ENCODE data around the gene SYT1. TPM values are rescaled to one million over a fixed set of nuclear protein-coding genes. Genes with fewer than 3 reads are reported as not detected.

The SYT1 gene
- total RNA-seq, 1 experiment from 2014 or later = 44.9 TPM

GRCh38 chr12:79366374-79366773, 501.8 kb downstream of the SYT1 start:
- ChIA-PET POLR2A (no interaction called here), RAD21 (ENCODE audit: low non-redundant PET in 1 of 2, low total read pairs in 2 of 2, uncharacterized antibody in 2 of 2, unreplicated experiment in 2 of 2) (interaction anchor here in 1 of 2 experiments (0.7 kb wide), 1 partner anchor 437 kb away, joined by 3 read pairs; no protein-coding TSS in a partner anchor), CTCF (no interaction called here)
- H4K20me1 ChIP-seq (ENCODE audit: insufficient read depth) = no peaks in the 10 kb centered on the region
- no peak for DNase-seq (ENCODE audit: low read depth, low spot score)
- H3K27ac ChIP-seq (ENCODE audit: low read depth, low read length) = no peak overlapping the region
- no peak overlapping the region for H3K4me2 ChIP-seq (ENCODE audit: low read length)
- BruUV-seq (replicated peaks) = no TSS peak
- H3K9me2 ChIP-seq (ENCODE audit: insufficient read depth) = no peaks in the 10 kb centered on the region
- H3K4me1 ChIP-seq (ENCODE audit: control insufficient read depth in 1 of 2, insufficient read depth in 2 of 2, low read length in 2 of 2) = no peaks in the 10 kb centered on the region
- H3K79me2 ChIP-seq (ENCODE audit: insufficient read depth, low read length) = no peaks in the 10 kb centered on the region
- H3K4me3 ChIP-seq (replicated peaks in 1 of 2; ENCODE audit: low read depth in 1 of 2, low read length in 2 of 2) = no peak overlapping the region
- no peaks in the 10 kb centered on the region for H3K9me3 ChIP-seq (ENCODE audit: control insufficient read depth in 1 of 2, insufficient read depth in 1 of 2, low read depth in 1 of 2, low read length in 2 of 2)
- H3K36me3 ChIP-seq (ENCODE audit: control insufficient read depth in 1 of 2, insufficient read depth in 2 of 2, low read length in 2 of 2) = no peaks in the 10 kb centered on the region; a peak in 1 of 4 replicates
- intact Hi-C loops (cut with micrococcal nuclease) = no loop called here
- no peak for ATAC-seq
- TF ChIP-seq FOSL1 (IDR thresholded peaks at IDR 0.05; ENCODE audit: low read depth) (no peak), ATF3 (IDR thresholded peaks at IDR 0.05) (no peak), SP1 (IDR thresholded peaks at IDR 0.05; ENCODE audit: low read depth) (no peak), JUND (IDR thresholded peaks at IDR 0.05) (no peak), ZFX (IDR thresholded peaks at IDR 0.05) (no peak), TCF7L2 (IDR thresholded peaks at IDR 0.05; ENCODE audit: borderline replicate concordance, extremely low read depth, insufficient read depth, insufficient read length) (no peak), ZNF274 (IDR thresholded peaks at IDR 0.05; ENCODE audit: low read depth, low read length) (no peak), EZH2 (IDR thresholded peaks at IDR 0.05) (no peak), POLR2AphosphoS5 (IDR thresholded peaks at IDR 0.05; ENCODE audit: low read depth, low read length) (no peak), POLR2A (IDR thresholded peaks at IDR 0.05; ENCODE audit: borderline replicate concordance, extremely low read depth, insufficient read depth, insufficient read length) (no peak), RAD21 (IDR thresholded peaks at IDR 0.05; ENCODE audit: low read depth) (no peak), EZH2phosphoT487 (IDR thresholded peaks at IDR 0.05; ENCODE audit: borderline replicate concordance) (no peak), YY1 (IDR thresholded peaks at IDR 0.05; ENCODE audit: extremely low read depth, insufficient replicate concordance, low read depth, low read length) (no peak), REST (IDR thresholded peaks at IDR 0.05; ENCODE audit: low read depth) (no peak)
- no peak overlapping the region for H3K9ac ChIP-seq (ENCODE audit: low read length)
- no peaks in the 10 kb centered on the region for H3K27me3 ChIP-seq (ENCODE audit: insufficient read depth, low read length)
- H2AFZ ChIP-seq (ENCODE audit: low read depth, low read length, poor library complexity, severe bottlenecking) = no peak overlapping the region

Data from HCT116 (cell line).